ENCODE data around the gene TEX11.

DNA sequence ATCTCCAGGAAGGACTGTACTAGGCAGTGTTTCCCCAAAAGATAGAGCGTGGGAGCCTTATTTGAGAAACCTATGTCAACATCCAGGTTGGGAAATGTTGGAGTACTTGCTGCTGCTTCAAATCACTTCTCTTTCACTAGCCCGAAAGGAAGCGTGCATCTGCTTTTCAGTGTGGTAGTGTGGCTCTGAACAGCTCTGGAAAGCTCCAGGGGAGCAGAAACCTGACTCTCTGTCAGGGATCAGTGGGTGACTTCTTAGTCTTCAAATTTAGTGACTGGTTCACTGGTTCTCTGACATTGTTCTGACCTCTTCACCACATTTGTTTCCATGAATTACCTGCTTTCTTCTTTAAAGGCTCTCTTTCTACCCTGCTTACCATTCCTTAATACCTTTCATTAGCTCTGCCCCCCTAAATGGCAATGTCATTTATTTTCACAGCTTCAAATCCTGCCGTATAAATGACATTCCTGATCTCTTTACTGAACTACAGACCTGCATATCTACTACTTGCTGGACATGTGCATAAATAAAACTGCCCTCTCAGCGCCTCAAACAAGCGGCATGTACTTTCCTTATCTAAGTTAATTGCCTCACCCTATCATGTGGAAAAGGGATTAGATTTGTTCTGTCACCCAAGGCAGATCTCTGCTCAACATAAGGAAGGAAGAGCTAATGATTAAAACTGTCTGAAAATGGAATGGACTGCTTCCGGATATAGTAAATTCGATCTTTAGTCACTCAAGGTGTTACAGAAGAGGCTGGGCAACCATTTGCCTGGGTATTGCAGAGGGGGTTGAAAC, 426.8 kb downstream of the TEX11 start:
- TF ChIP-seq, protein P1, sequence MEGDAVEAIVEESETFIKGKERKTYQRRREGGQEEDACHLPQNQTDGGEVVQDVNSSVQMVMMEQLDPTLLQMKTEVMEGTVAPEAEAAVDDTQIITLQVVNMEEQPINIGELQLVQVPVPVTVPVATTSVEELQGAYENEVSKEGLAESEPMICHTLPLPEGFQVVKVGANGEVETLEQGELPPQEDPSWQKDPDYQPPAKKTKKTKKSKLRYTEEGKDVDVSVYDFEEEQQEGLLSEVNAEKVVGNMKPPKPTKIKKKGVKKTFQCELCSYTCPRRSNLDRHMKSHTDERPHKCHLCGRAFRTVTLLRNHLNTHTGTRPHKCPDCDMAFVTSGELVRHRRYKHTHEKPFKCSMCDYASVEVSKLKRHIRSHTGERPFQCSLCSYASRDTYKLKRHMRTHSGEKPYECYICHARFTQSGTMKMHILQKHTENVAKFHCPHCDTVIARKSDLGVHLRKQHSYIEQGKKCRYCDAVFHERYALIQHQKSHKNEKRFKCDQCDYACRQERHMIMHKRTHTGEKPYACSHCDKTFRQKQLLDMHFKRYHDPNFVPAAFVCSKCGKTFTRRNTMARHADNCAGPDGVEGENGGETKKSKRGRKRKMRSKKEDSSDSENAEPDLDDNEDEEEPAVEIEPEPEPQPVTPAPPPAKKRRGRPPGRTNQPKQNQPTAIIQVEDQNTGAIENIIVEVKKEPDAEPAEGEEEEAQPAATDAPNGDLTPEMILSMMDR (IDR thresholded peaks at IDR 0.05; ENCODE audit: low read depth, low read length) = no peak
- TF ChIP-seq EZH2phosphoT487 (IDR thresholded peaks at IDR 0.05; ENCODE audit: low read depth) = no peak

Data from OCI-LY3 (cell line).